Brain microvascular endothelial cell (primary cell): ENCODE data around the gene OR1A1.
"Not testable (repeated sequence)": the region's sequence is repeated elsewhere in the genome, so short reads cannot be mapped to it uniquely, and the experiment has no call there.

Source experiments
- DNase-seq: peaks from one replicate; pipeline ENCODE4 v3.0.0-alpha.2; 2020
- H3K27ac ChIP-seq: fragments of 250-450 bp; sonication (Bioruptor Pico); 2 replicates; pipeline ENCODE4 v1.5.1; 2020; ENCODE audit warnings: mild to moderate bottlenecking, moderate library complexity
- H3K27me3 ChIP-seq: fragments of 250-450 bp; sonication (Bioruptor Pico); replicated peaks from 2 replicates; pipeline ENCODE4 v1.5.1; 2020; ENCODE audit warnings: mild to moderate bottlenecking
- H3K36me3 ChIP-seq: fragments of 250-450 bp; sonication (Bioruptor Pico); replicated peaks from 2 replicates; pipeline ENCODE4 v1.5.1; 2020; ENCODE audit warnings: mild to moderate bottlenecking
- H3K4me3 ChIP-seq: 2 replicates; pipeline ENCODE4 v1.5.1; 2011; ENCODE audit warnings: low read depth, mild to moderate bottlenecking, control low read depth, low read length, moderate library complexity
- CTCF ChIP-seq: IDR thresholded peaks from 2 replicates; pipeline ENCODE4 v1.5.1; 2011; ENCODE audit warnings: low read depth, mild to moderate bottlenecking, moderate library complexity, low read length, control low read depth, inconsistent platforms; ENCODE audit errors: missing control alignments
- in situ Hi-C: cut with HindIII; loops from 2 replicates; pipeline ENCODE4 v1.10.0; 2017; ENCODE audit warnings: low sequenced_read_pairs, low pct_ligation_motif_present

OR1A1 gene

GRCh38 chr17:3213587-3213986 lies 6.1 kb downstream of the OR1A1 start:
- no peak for DNase-seq
- H3K27me3 ChIP-seq = no peaks in the 10 kb centered on the region
- H3K36me3 ChIP-seq = no peaks in the 10 kb centered on the region
- in situ Hi-C loops = no loop called here
- TF ChIP-seq CTCF = no peak
- no peak overlapping the region for H3K27ac ChIP-seq
- H3K4me3 ChIP-seq = no peak overlapping the region

- DNase-seq, H3K4me3 ChIP-seq, in situ Hi-C loops, H3K36me3 ChIP-seq, H3K27me3 ChIP-seq, H3K27ac ChIP-seq: not testable (repeated sequence)
These were observed 12.5 kb downstream of the OR1A1 start for GRCh38 chr17:3219978-3220377.

- Histone ChIP-seq H3K4me3 (no peak overlapping the region), H3K27me3 (no peaks in the 10 kb centered on the region), H3K36me3 (no peaks in the 10 kb centered on the region), H3K27ac (no peak overlapping the region)
- DNase-seq = no peak
- in situ Hi-C loops = no loop called here
- no peak for TF ChIP-seq CTCF
These were observed 14.4 kb downstream of the OR1A1 start for GRCh38 chr17:3221850-3222249.

GRCh38 chr17:3222505-3222904 lies 15.0 kb downstream of the OR1A1 start:
- no peak for TF ChIP-seq CTCF
- no peak overlapping the region for H3K4me3 ChIP-seq
- no peaks in the 10 kb centered on the region for H3K36me3 ChIP-seq
- H3K27me3 ChIP-seq = no peaks in the 10 kb centered on the region
- in situ Hi-C loops = no loop called here
- H3K27ac ChIP-seq = no peak overlapping the region
- DNase-seq = no peak

- DNase-seq, H3K27ac ChIP-seq, in situ Hi-C loops, H3K4me3 ChIP-seq, H3K27me3 ChIP-seq, H3K36me3 ChIP-seq: not testable (repeated sequence)
These were observed 17.4 kb downstream of the OR1A1 start for GRCh38 chr17:3224721-3225352.

GRCh38 chr17:3232300-3232699 lies 24.8 kb downstream of the OR1A1 start:
- H3K4me3 ChIP-seq, H3K27ac ChIP-seq, in situ Hi-C loops, DNase-seq, H3K27me3 ChIP-seq, H3K36me3 ChIP-seq: not testable (repeated sequence)

- H3K36me3 ChIP-seq, DNase-seq, in situ Hi-C loops, H3K27me3 ChIP-seq, H3K27ac ChIP-seq, H3K4me3 ChIP-seq: not testable (repeated sequence)
These were observed 31.2 kb downstream of the OR1A1 start for GRCh38 chr17:3238685-3239084.

GRCh38 chr17:3241044-3241443 lies 33.6 kb downstream of the OR1A1 start:
- DNase-seq, H3K27ac ChIP-seq, H3K36me3 ChIP-seq, H3K27me3 ChIP-seq, H3K4me3 ChIP-seq, in situ Hi-C loops: not testable (repeated sequence)

- H3K4me3 ChIP-seq, DNase-seq, H3K36me3 ChIP-seq, H3K27ac ChIP-seq, in situ Hi-C loops, H3K27me3 ChIP-seq: not testable (repeated sequence)
These were observed 37.4 kb downstream of the OR1A1 start for GRCh38 chr17:3244841-3245240.

GRCh38 chr17:3249013-3249412 lies 41.5 kb downstream of the OR1A1 start:
- H3K27me3 ChIP-seq, DNase-seq, H3K4me3 ChIP-seq, in situ Hi-C loops, H3K27ac ChIP-seq, H3K36me3 ChIP-seq: not testable (repeated sequence)
